ENCODE data around the gene ABCA13.

DNA sequence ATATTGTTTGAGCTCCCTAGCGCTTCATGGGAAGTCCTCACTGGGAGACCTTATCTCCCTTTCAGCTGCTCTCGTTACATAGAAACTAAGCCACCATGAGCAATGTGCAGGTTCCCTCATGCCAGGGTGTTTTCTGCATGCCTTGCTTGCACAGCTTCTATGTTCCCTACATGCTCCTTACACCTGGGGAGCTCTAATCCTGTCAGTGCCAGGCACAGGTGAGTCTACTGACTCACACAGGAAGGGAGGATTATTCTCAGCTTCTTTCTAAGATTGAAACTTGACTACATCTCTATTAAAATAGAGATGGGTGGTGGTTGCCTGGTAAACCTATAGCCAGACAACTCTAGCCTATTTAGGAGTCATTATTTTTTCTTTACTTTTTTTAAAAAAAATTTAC is 377.4 kb downstream of the ABCA13 start:
- no peak for TF ChIP-seq POLR2AphosphoS5 (IDR thresholded peaks at IDR 0.05; ENCODE audit: borderline replicate concordance, low read depth, low read length)
- TF ChIP-seq FOXP2 (optimal IDR thresholded peaks at IDR 0.05; ENCODE audit: control extremely low read depth, extremely low read length, insufficient read depth), result no peak
